ENCODE data around the gene CABP1.

CABP1 gene

GRCh38 chr12:120618954-120619615 is 21.3 kb upstream of the CABP1 start:
- DNase-seq (ENCODE audit: low read depth, low spot score) = no peak
- ChIA-PET POLR2A (no interaction called here), CTCF (interaction anchor here (0.9 to 4.4 kb wide), 4 partner anchors 25 to 353 kb away, joined by 3 to 23 read pairs (median 4); no protein-coding TSS in a partner anchor)
- H3K4me3 ChIP-seq (ENCODE audit: low read depth, low read length) = no peak overlapping the region
- TF ChIP-seq, protein P1, sequence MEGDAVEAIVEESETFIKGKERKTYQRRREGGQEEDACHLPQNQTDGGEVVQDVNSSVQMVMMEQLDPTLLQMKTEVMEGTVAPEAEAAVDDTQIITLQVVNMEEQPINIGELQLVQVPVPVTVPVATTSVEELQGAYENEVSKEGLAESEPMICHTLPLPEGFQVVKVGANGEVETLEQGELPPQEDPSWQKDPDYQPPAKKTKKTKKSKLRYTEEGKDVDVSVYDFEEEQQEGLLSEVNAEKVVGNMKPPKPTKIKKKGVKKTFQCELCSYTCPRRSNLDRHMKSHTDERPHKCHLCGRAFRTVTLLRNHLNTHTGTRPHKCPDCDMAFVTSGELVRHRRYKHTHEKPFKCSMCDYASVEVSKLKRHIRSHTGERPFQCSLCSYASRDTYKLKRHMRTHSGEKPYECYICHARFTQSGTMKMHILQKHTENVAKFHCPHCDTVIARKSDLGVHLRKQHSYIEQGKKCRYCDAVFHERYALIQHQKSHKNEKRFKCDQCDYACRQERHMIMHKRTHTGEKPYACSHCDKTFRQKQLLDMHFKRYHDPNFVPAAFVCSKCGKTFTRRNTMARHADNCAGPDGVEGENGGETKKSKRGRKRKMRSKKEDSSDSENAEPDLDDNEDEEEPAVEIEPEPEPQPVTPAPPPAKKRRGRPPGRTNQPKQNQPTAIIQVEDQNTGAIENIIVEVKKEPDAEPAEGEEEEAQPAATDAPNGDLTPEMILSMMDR (IDR thresholded peaks at IDR 0.05; ENCODE audit: insufficient read depth, low read length, missing control alignments) = no peak

- DNase-seq (ENCODE audit: low read depth, low spot score) = no peak
- TF ChIP-seq, protein P1 (IDR thresholded peaks at IDR 0.05; ENCODE audit: insufficient read depth, low read length, missing control alignments) = no peak
These were observed 19.8 kb upstream of the CABP1 start for GRCh38 chr12:120620624-120621023.

DNA sequence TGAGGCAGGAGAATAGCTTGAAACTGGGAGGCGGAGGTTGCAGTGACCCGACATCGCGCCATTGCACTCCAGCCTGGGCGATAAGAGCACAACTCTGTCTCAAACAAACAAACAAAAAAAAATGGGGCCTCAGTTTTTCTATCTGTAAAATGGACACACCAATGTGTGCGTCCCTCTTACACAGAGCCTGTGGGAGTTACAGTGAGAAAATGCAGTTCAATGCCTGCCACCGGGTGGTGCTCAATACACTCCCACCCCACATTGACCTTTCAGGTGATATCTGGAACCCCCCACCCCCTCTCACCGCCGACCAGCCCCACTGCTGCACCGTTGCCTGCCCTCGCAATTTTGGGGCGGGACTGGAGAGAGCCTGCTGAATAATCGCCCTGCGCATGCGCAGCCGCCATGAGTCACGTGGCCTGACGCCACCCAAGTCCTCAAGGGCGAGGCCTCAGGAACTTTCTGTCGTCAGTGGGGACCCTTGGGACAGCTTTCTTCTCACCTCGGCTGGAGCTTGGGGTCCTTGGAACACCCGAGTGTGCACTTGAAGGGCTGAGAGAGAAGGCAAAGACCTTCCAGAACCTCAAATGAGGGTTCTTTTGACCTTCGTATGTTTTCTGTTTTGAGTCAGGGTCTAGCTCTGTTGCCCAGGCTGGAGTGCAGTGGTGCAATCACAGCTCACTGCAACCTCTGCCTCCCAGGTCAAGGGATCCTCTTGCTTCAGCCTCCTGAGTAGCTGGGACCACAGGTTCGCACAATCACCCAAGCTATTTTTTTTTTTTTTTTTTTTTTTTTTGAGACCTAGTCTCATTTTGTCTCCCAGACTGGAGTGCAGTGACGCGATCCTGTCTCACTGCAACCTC is 14.6 kb upstream of the CABP1 start:
- POLR2A ChIA-PET = no interaction called here
- no peak overlapping the region for H3K4me3 ChIP-seq (ENCODE audit: low read depth, low read length)
- TF ChIP-seq, protein P1 (IDR thresholded peaks at IDR 0.05; ENCODE audit: insufficient read depth, low read length, missing control alignments) = no peak
- CTCF ChIA-PET = interaction anchor here (1.2 to 8.5 kb wide), 2 partner anchors 23 to 27 kb away, joined by 3 to 82 read pairs; no protein-coding TSS in a partner anchor
- DNase-seq (ENCODE audit: low read depth, low spot score) = no peak

More at GRCh38 chr12:120620624-120621023, 19.8 kb upstream of the CABP1 start:
- POLR2A ChIA-PET = no interaction called here
- no peak overlapping the region for H3K4me3 ChIP-seq (ENCODE audit: low read depth, low read length)
- CTCF ChIA-PET = interaction anchor here (4.4 kb wide), 1 partner anchor 28 kb away, joined by 23 read pairs; no protein-coding TSS in a partner anchor

- no peak for DNase-seq (ENCODE audit: low read depth, low spot score)
- no peak overlapping the region for H3K4me3 ChIP-seq (ENCODE audit: low read depth, low read length)
- TF ChIP-seq, protein P1 (IDR thresholded peaks at IDR 0.05; ENCODE audit: insufficient read depth, low read length, missing control alignments) = no peak
- POLR2A ChIA-PET = no interaction called here
- CTCF ChIA-PET = interaction anchor here (0.9 to 8.5 kb wide), 3 partner anchors 20 to 343 kb away, joined by 3 to 82 read pairs (median 4); no protein-coding TSS in a partner anchor
These were observed 11.5 kb upstream of the CABP1 start for GRCh38 chr12:120628919-120629318.

DNA sequence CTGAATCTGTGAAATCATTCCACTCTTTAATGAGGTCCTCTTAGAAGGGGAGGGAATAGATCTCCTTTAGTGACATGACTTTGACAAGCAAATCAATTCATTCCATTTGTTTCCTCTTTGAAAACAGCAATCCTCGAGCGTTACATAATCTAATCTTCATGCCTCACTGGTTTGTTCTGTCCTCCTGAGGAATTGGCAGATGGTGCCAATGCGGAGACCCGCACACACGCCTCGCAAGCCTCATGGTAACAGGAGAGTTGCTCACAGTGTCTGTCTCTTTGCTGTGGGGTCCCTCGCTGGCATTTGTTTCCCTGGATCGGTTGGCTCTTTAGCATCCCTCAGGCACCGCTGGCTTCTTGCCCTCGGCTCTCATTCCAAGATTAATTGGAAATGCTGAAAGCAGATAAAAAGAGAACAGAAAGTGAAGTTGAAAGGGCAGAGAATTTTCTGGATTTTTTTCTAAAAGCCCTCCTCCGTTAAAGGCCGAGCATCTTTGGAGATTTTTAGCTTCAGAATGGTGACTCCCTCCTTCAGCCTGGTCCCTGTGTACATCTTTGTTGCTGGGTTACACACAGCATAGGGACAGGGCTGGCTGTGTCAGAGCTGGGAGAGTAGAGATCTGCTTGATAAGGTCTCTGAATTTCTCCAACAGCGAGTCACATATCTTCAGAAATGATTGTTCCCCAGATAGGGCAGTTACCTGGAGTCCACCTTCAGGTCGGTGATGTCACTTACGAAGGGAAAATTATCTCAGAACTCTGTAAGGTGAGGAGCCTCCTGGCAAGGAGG is 10.1 kb upstream of the CABP1 start:
- ChIA-PET CTCF (interaction anchor here (0.8 to 8.5 kb wide), 4 partner anchors 19 to 479 kb away, joined by 3 to 82 read pairs (median 4); no protein-coding TSS in a partner anchor), POLR2A (no interaction called here)
- TF ChIP-seq, protein P1 (IDR thresholded peaks at IDR 0.05; ENCODE audit: insufficient read depth, low read length, missing control alignments) = no peak
- DNase-seq (ENCODE audit: low read depth, low spot score) = no peak
- no peak overlapping the region for H3K4me3 ChIP-seq (ENCODE audit: low read depth, low read length)

Data from AG04449 (cell line).